ENCODE data around the gene TRNP1. TPM values are rescaled to one million over a fixed set of nuclear protein-coding genes. Genes with fewer than 3 reads are reported as not detected.

TRNP1 gene
- total and polyA plus RNA-seq, 10 of the 15 experiments (the other 5 are each of a cell fraction or from before 2014, with no cell fraction given), result 0.13 TPM; not detected in 9

- no peaks in the 10 kb centered on the region for H3K4me1 ChIP-seq (ENCODE audit: control insufficient read depth, insufficient read depth, low read length)
- intact Hi-C loops (cut with micrococcal nuclease; ENCODE audit: unreplicated experiment) (no loop called here), in situ Hi-C loops (cut with MboI) (no loop called here)
- FAIRE-seq (no peak), ATAC-seq (no peak), DNase-seq (ENCODE audit: low read depth, low spot score) (no peak)
- H3K79me2 ChIP-seq (ENCODE audit: control insufficient read depth, insufficient read depth, low read length), result no peaks in the 10 kb centered on the region
- CTCF ChIA-PET, result no interaction called here
- SMC1A ChIA-PET (ENCODE audit: uncharacterized antibody, unreplicated experiment), result no interaction called here
- H3K27me3 ChIP-seq (replicated peaks in 1 of 2; ENCODE audit: control insufficient read depth in 2 of 2, insufficient read depth in 2 of 2, low read length in 1 of 2), result no peaks in the 10 kb centered on the region
- WGBS (ENCODE audit: insufficient coverage, insufficient replicate concordance, low lambda C conversion rate, missing lambda C conversion rate), result 43% methylated on average over 1 of the region's 1 CpG
- H3K9ac ChIP-seq (ENCODE audit: control insufficient read depth, insufficient read depth, low read length), result no peak overlapping the region
- RAD21 ChIA-PET (ENCODE audit: unreplicated experiment), result no interaction called here
- no TSS peak for BruUV-seq (replicated peaks)
- no peak overlapping the region for H3K27ac ChIP-seq (ENCODE audit: control insufficient read depth, insufficient read depth)
- no peaks in the 10 kb centered on the region for H3K9me3 ChIP-seq (replicated peaks; ENCODE audit: control insufficient read depth, insufficient read depth, low read length)
- H4K20me1 ChIP-seq (ENCODE audit: control insufficient read depth, insufficient read depth), result no peaks in the 10 kb centered on the region; the same call in 1 of the 2 replicates
- TF ChIP-seq NBN (IDR thresholded peaks at IDR 0.05), result no peak
- TF ChIP-seq FOXM1 (IDR thresholded peaks at IDR 0.05; ENCODE audit: low read depth, low read length), result no peak
- TF ChIP-seq NFIC (IDR thresholded peaks at IDR 0.05; ENCODE audit: low read depth, low read length), result no peak
- no peak overlapping the region for H2AFZ ChIP-seq (ENCODE audit: control insufficient read depth, low read depth, low read length)
- POLR2A ChIA-PET, result no interaction called here
- H3K4me2 ChIP-seq (ENCODE audit: control insufficient read depth, insufficient read depth), result no peak overlapping the region
- no peak overlapping the region for H3K4me3 ChIP-seq
- H3K36me3 ChIP-seq (ENCODE audit: control insufficient read depth in 2 of 2, insufficient read depth in 2 of 2, low read length in 1 of 2), result peaks cover 4 to 16% of the 10 kb centered on the region in 2 experiments; a peak in 3 of 4 replicates
These were observed 44.1 kb upstream of the TRNP1 start for GRCh38 chr1:26949266-26949925.

GRCh38 chr1:26949926-26950319 is 43.6 kb upstream of the TRNP1 start:
- no peak for FAIRE-seq
- Histone ChIP-seq H3K9me3 (replicated peaks; ENCODE audit: control insufficient read depth, insufficient read depth, low read length) (no peaks in the 10 kb centered on the region), H3K4me1 (ENCODE audit: control insufficient read depth, insufficient read depth, low read length) (no peaks in the 10 kb centered on the region), H4K20me1 (ENCODE audit: control insufficient read depth, insufficient read depth) (no peaks in the 10 kb centered on the region; the same call in 1 of the 2 replicates), H2AFZ (ENCODE audit: control insufficient read depth, low read depth, low read length) (no peak overlapping the region), H3K79me2 (ENCODE audit: control insufficient read depth, insufficient read depth, low read length) (no peaks in the 10 kb centered on the region), H3K36me3 (ENCODE audit: control insufficient read depth in 2 of 2, insufficient read depth in 2 of 2, low read length in 1 of 2) (peaks cover 4 to 16% of the 10 kb centered on the region in 2 experiments; a peak in 3 of 4 replicates), H3K4me2 (ENCODE audit: control insufficient read depth, insufficient read depth) (no peak overlapping the region), H3K27me3 (replicated peaks in 1 of 2; ENCODE audit: control insufficient read depth in 2 of 2, insufficient read depth in 2 of 2, low read length in 1 of 2) (no peaks in the 10 kb centered on the region), H3K27ac (ENCODE audit: control insufficient read depth, insufficient read depth) (no peak overlapping the region), H3K4me3 (no peak overlapping the region), H3K9ac (ENCODE audit: control insufficient read depth, insufficient read depth, low read length) (no peak overlapping the region)
- 97% methylated on average over 3 of the region's 3 CpGs for WGBS (ENCODE audit: insufficient coverage, insufficient replicate concordance, low lambda C conversion rate, missing lambda C conversion rate)
- ChIA-PET CTCF (no interaction called here), RAD21 (ENCODE audit: unreplicated experiment) (no interaction called here), SMC1A (ENCODE audit: uncharacterized antibody, unreplicated experiment) (no interaction called here), POLR2A (no interaction called here)
- intact Hi-C loops (cut with micrococcal nuclease; ENCODE audit: unreplicated experiment), result no loop called here
- in situ Hi-C loops (cut with MboI), result no loop called here
- no peak; the same call in 2 of the 3 replicates for ATAC-seq
- no TSS peak for BruUV-seq (replicated peaks)
- no peak for DNase-seq (ENCODE audit: low read depth, low spot score)
- TF ChIP-seq, protein P1, sequence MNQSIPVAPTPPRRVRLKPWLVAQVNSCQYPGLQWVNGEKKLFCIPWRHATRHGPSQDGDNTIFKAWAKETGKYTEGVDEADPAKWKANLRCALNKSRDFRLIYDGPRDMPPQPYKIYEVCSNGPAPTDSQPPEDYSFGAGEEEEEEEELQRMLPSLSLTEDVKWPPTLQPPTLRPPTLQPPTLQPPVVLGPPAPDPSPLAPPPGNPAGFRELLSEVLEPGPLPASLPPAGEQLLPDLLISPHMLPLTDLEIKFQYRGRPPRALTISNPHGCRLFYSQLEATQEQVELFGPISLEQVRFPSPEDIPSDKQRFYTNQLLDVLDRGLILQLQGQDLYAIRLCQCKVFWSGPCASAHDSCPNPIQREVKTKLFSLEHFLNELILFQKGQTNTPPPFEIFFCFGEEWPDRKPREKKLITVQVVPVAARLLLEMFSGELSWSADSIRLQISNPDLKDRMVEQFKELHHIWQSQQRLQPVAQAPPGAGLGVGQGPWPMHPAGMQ (IDR thresholded peaks at IDR 0.05; ENCODE audit: borderline replicate concordance), result no peak
- TF ChIP-seq, protein P2, sequence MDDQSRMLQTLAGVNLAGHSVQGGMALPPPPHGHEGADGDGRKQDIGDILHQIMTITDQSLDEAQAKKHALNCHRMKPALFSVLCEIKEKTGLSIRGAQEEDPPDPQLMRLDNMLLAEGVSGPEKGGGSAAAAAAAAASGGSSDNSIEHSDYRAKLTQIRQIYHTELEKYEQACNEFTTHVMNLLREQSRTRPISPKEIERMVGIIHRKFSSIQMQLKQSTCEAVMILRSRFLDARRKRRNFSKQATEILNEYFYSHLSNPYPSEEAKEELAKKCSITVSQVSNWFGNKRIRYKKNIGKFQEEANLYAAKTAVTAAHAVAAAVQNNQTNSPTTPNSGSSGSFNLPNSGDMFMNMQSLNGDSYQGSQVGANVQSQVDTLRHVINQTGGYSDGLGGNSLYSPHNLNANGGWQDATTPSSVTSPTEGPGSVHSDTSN (IDR thresholded peaks at IDR 0.05; ENCODE audit: insufficient replicate concordance, low read depth, low read length), result no peak
- no peak for TF ChIP-seq HDGF (IDR thresholded peaks at IDR 0.05)
- no peak for TF ChIP-seq RUNX3 (IDR thresholded peaks at IDR 0.05; ENCODE audit: low read length)
- no peak for TF ChIP-seq HCFC1 (IDR thresholded peaks at IDR 0.05; ENCODE audit: low read length)
- no peak for TF ChIP-seq RELB (IDR thresholded peaks at IDR 0.05; ENCODE audit: low read depth)
- TF ChIP-seq ZNF622 (IDR thresholded peaks at IDR 0.05), result no peak
- TF ChIP-seq NFYA (IDR thresholded peaks at IDR 0.05; ENCODE audit: borderline replicate concordance, low read depth, low read length), result no peak
- TF ChIP-seq ZNF384 (IDR thresholded peaks at IDR 0.05; ENCODE audit: borderline replicate concordance, low read depth, low read length), result no peak
- no peak for TF ChIP-seq ZNF274 (IDR thresholded peaks at IDR 0.05; ENCODE audit: insufficient read depth, insufficient read length)
- TF ChIP-seq STAT1 (conservative IDR thresholded peaks at IDR 0.05), result no peak
- TF ChIP-seq SIN3A (IDR thresholded peaks at IDR 0.05; ENCODE audit: low read depth, low read length), result no peak

All from GM12878 (cell line).